ENCODE results near the gene SFT2D3. TPM values are rescaled to one million over a fixed set of nuclear protein-coding genes. Genes with fewer than 3 reads are reported as not detected.

The SFT2D3 gene
- total and polyA plus RNA-seq, 2 donors (not counting 1 experiment from before 2014, with no cell fraction given): 3.5 to 14.2 TPM

DNA sequence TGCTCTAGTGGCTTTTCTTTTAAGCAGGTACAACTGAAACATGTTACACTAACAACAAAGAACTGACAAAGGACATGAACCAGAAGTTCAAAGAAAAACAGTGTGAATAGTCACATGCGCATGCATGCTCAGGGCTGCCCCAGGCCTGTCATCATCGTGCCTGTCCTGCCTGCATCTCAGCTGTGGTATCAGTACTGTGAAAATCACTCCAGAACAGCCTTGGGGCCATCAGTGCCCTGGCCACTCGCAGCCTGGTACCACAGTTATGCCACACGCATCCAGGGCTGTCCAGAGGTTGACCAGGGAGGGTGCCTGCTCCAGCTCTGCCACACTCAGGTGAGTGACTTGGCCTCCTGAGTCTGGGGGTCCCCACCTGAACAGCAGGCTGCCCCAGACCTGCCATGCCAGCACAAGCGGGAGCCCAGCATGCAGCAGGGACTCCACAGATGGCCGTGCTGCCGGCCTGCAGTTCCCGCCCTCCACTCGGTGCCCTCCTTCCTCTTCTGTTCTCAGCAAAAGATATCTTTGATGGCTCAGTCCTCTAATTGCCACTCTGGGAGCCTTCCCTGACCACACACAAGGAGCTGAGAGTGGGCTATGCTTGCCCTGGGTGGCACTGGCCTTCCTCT lies 38.2 kb upstream of the SFT2D3 start:
- Histone ChIP-seq H3K4me1 (ENCODE audit: control insufficient read depth in 2 of 2, insufficient read depth in 2 of 2, low read length in 2 of 2) (peaks cover 0 to 10% of the 10 kb centered on the region in 2 donors), H4K20me1 (ENCODE audit: control insufficient read depth, insufficient read depth, low read length, poor library complexity, severe bottlenecking) (no peaks in the 10 kb centered on the region), H3K36me3 (replicated peaks in 1 of 2; ENCODE audit: control extremely low read depth in 1 of 2, control insufficient read depth in 1 of 2, extremely low read depth in 1 of 2, insufficient read depth in 2 of 2, low read length in 1 of 2) (no peaks in the 10 kb centered on the region), H3K27me3 (replicated peaks in 1 of 4; ENCODE audit: control extremely low read depth in 1 of 4, control insufficient read depth in 3 of 4, insufficient read depth in 4 of 4, low read length in 3 of 4) (peaks cover 0 to 39% (median 23%) of the 10 kb centered on the region in 4 experiments), H3K4me3 (ENCODE audit: control extremely low read depth in 1 of 5, extremely low read depth in 1 of 5, insufficient read depth in 1 of 5, low read depth in 2 of 5, low read length in 4 of 5) (no peak overlapping the region), H3K9ac (ENCODE audit: low read length) (no peak overlapping the region), H2AFZ (ENCODE audit: insufficient read depth, low read depth, low read length, poor library complexity, severe bottlenecking) (no peak overlapping the region), H3K27ac (ENCODE audit: low read length in 2 of 2) (no peak overlapping the region), H3K9me3 (ENCODE audit: control extremely low read depth in 1 of 3, control insufficient read depth in 2 of 3, insufficient read depth in 1 of 3, low read length in 2 of 3) (peaks cover 0 to 20% (median 1%) of the 10 kb centered on the region in 3 donors), H3K79me2 (ENCODE audit: control insufficient read depth, insufficient read depth, low read length) (no peaks in the 10 kb centered on the region), H3K4me2 (replicated peaks; ENCODE audit: low read depth, low read length, poor library complexity, severe bottlenecking) (no peak overlapping the region)
- ChIA-PET POLR2A (interaction anchor here (0.7 kb wide), 1 partner anchor 87 kb away, joined by 3 read pairs; no protein-coding TSS in a partner anchor), CTCF (interaction anchor here (1.2 to 1.6 kb wide), 2 partner anchors 11 to 72 kb away, joined by 3 to 4 read pairs; no protein-coding TSS in a partner anchor)
- intact Hi-C loops (cut with micrococcal nuclease): no loop called here
- H3K4me1 Mint-ChIP-seq: peaks cover 9% of the 10 kb centered on the region
- no peak overlapping the region for H3K27ac Mint-ChIP-seq
- H3K4me3 Mint-ChIP-seq: no peak overlapping the region
- H3K27me3 Mint-ChIP-seq: peaks cover 44% of the 10 kb centered on the region
- WGBS (ENCODE audit: insufficient coverage): 96% methylated on average over 9 of the region's 9 CpGs
- DNase-seq: no peak
- no peaks in the 10 kb centered on the region for H3K9me3 Mint-ChIP-seq (ENCODE audit: insufficient read depth)
- TF ChIP-seq, protein P1, sequence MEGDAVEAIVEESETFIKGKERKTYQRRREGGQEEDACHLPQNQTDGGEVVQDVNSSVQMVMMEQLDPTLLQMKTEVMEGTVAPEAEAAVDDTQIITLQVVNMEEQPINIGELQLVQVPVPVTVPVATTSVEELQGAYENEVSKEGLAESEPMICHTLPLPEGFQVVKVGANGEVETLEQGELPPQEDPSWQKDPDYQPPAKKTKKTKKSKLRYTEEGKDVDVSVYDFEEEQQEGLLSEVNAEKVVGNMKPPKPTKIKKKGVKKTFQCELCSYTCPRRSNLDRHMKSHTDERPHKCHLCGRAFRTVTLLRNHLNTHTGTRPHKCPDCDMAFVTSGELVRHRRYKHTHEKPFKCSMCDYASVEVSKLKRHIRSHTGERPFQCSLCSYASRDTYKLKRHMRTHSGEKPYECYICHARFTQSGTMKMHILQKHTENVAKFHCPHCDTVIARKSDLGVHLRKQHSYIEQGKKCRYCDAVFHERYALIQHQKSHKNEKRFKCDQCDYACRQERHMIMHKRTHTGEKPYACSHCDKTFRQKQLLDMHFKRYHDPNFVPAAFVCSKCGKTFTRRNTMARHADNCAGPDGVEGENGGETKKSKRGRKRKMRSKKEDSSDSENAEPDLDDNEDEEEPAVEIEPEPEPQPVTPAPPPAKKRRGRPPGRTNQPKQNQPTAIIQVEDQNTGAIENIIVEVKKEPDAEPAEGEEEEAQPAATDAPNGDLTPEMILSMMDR (IDR thresholded peaks at IDR 0.05): no peak
- TF ChIP-seq EZH2 (IDR thresholded peaks at IDR 0.05; ENCODE audit: borderline replicate concordance, insufficient read depth, low read depth, low read length, poor library complexity, severe bottlenecking): no peak
- no peak for ATAC-seq (ENCODE audit: low read depth)

DNA sequence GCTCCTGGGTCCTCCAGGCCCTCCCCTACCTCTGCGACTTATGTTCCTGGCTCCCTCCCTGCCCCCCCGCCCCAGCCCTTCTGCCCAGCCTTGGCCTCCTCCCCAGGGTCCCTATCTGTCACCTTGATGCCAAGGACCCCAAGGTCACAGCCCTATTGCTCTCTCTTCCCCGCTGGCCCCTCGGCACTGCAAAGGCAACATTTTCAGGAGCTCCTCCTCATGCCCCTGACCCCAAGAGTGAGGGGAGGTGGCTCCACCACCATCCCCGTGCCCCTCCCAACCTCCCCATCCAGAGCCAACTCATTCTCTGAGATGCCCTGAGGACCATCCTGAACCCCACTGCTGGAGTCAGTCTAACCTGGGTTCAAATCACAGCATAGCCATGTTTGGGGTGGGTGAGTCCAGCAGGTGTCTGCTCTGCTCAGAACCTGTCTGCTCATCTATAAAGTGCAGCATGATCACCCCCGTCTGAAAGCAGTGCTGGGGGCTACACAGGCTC lies 37.7 kb upstream of the SFT2D3 start:
- Mint-ChIP-seq H3K4me3 (no peak overlapping the region), H3K27ac (no peak overlapping the region), H3K9me3 (ENCODE audit: insufficient read depth) (no peaks in the 10 kb centered on the region), H3K27me3 (peaks cover 44% of the 10 kb centered on the region), H3K4me1 (peaks cover 9% of the 10 kb centered on the region)
- DNase-seq: no peak
- Histone ChIP-seq H3K36me3 (replicated peaks in 1 of 2; ENCODE audit: control extremely low read depth in 1 of 2, control insufficient read depth in 1 of 2, extremely low read depth in 1 of 2, insufficient read depth in 2 of 2, low read length in 1 of 2) (no peaks in the 10 kb centered on the region), H3K79me2 (ENCODE audit: control insufficient read depth, insufficient read depth, low read length) (no peaks in the 10 kb centered on the region), H3K9me3 (ENCODE audit: control extremely low read depth in 1 of 3, control insufficient read depth in 2 of 3, insufficient read depth in 1 of 3, low read length in 2 of 3) (peaks cover 0 to 20% (median 1%) of the 10 kb centered on the region in 3 donors), H3K4me2 (replicated peaks; ENCODE audit: low read depth, low read length, poor library complexity, severe bottlenecking) (peak overlapping the region; percentile 49), H3K4me1 (ENCODE audit: control insufficient read depth in 2 of 2, insufficient read depth in 2 of 2, low read length in 2 of 2) (peaks cover 0 to 10% of the 10 kb centered on the region in 2 donors), H3K27me3 (replicated peaks in 1 of 4; ENCODE audit: control extremely low read depth in 1 of 4, control insufficient read depth in 3 of 4, insufficient read depth in 4 of 4, low read length in 3 of 4) (peaks cover 0 to 39% (median 23%) of the 10 kb centered on the region in 4 experiments), H4K20me1 (ENCODE audit: control insufficient read depth, insufficient read depth, low read length, poor library complexity, severe bottlenecking) (no peaks in the 10 kb centered on the region), H3K9ac (ENCODE audit: low read length) (no peak overlapping the region), H3K4me3 (ENCODE audit: control extremely low read depth in 1 of 5, extremely low read depth in 1 of 5, insufficient read depth in 1 of 5, low read depth in 2 of 5, low read length in 4 of 5) (no peak overlapping the region), H3K27ac (ENCODE audit: low read length in 2 of 2) (no peak overlapping the region), H2AFZ (ENCODE audit: insufficient read depth, low read depth, low read length, poor library complexity, severe bottlenecking) (no peak overlapping the region)
- ChIA-PET CTCF (interaction anchor here (1.2 to 3.3 kb wide), 3 partner anchors 11 to 72 kb away, joined by 3 to 10 read pairs (median 4); no protein-coding TSS in a partner anchor), POLR2A (interaction anchor here (0.7 kb wide), 1 partner anchor 88 kb away, joined by 3 read pairs; no protein-coding TSS in a partner anchor)
- ATAC-seq (ENCODE audit: low read depth): no peak
- 82% methylated on average over 6 of the region's 6 CpGs for WGBS (ENCODE audit: insufficient coverage)
- intact Hi-C loops (cut with micrococcal nuclease): no loop called here
- TF ChIP-seq, protein P1 (IDR thresholded peaks at IDR 0.05): no peak
- TF ChIP-seq EZH2 (IDR thresholded peaks at IDR 0.05; ENCODE audit: borderline replicate concordance, insufficient read depth, low read depth, low read length, poor library complexity, severe bottlenecking): no peak
